Epidermal melanocyte (primary cell): ENCODE results near the gene SHISA5.
"Not testable (repeated sequence)": the region's sequence is repeated elsewhere in the genome, so short reads cannot be mapped to it uniquely, and the experiment has no call there.

Experiments
- DNase-seq: peaks from one replicate; pipeline ENCODE4 v3.0.0; 2011; ENCODE audit warnings: low spot score; ENCODE audit not compliant: insufficient read length

SHISA5 gene

DNA sequence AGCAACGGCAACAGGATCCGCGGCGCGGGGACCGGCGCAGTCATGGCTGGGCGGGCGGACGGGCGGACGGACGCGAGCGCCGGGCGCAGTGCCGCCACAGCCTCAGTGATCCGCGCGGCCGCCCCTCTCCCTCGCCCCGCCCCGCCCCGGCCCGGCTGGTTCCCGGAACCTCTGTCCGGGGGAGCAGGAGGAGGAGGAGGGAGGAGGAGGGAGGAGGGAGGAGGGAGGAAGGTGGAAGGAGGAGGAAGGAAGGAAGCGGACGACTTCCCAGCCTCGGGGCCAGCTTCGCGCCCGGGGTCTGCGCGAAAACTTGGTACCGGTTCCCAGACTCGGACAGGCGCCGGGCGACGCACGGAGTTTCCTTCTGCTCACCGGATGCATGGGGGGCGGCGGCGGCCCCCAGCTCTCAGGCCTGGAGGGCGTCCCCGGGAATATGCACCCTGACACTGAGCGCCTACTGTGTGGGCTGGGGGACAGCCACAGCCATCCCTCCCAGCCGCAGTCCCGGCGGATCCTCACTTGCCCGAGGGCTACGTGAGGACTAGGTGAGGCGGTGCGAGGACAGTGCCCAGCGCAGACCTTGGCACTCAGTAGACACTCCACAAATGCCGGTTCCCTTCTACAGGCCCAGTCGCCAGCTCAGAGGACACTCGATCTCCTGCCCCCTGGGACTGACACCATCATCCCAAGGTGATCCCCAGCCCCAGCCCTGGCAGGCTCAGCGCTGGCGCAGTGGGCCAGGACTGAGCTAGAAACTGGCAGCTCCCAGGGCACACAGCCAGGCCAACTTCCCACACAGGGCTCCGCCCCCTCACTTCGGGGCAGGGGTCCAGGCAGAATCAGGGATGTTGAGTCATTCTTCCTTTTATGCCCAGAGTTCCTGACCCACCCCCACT is at the start of gene SHISA5:
Gene SHISA5 (minus strand): TSS at position 124 of the 896 bp plus-strand sequence. CDS start 80 bp downstream, at position 44.
- DNase-seq: peak; percentile 43

- no peak for DNase-seq
Measured at GRCh38 chr3:48553361-48553760, 49.4 kb upstream of the SHISA5 start.

GRCh38 chr3:48552111-48552951 is 48.4 kb upstream of the SHISA5 start:
- DNase-seq: no peak

- DNase-seq: not testable (repeated sequence)
Measured at GRCh38 chr3:48551651-48552050, 47.7 kb upstream of the SHISA5 start.

- DNase-seq: peak; percentile 65
Measured at GRCh38 chr3:48548729-48549705, 45.0 kb upstream of the SHISA5 start.

GRCh38 chr3:48548126-48548525 is 44.2 kb upstream of the SHISA5 start:
- DNase-seq: no peak

DNA sequence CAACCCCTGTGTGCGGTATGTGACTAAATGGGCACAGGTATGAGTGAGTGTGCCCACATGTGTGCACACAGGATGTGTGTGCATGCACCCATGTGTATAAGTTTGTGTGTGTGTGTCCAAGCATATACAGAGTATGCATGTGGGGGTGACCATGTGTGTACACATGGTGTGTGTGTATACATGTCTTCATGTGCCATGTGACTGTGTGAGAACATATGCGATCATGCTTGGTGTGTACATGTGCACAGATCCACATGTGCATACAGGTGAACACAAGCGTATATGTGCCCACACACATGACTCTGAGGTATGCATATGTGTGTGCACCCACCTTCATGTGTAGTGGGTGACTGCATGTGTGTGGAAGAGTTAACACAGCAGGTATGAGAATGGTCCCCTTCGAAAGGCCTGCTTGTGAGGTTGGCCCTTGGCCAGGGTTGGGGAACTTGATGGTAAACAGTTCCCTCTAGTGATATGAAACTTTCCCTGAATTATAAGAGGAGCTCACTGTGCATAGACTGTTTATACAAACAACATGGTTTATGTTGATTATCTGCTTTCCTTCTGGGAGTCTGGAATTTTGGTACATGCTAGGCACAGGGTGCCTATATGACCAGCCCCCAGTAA is 42.3 kb upstream of the SHISA5 start:
- no peak for DNase-seq

- no peak for DNase-seq
Measured at GRCh38 chr3:48544141-48544540, 40.2 kb upstream of the SHISA5 start.

GRCh38 chr3:48543271-48543866 is 39.4 kb upstream of the SHISA5 start:
- DNase-seq: no peak

GRCh38 chr3:48538451-48538850 is 34.5 kb upstream of the SHISA5 start:
- no peak for DNase-seq

- DNase-seq: no peak
Measured at GRCh38 chr3:48536785-48537184, 32.8 kb upstream of the SHISA5 start.

DNA sequence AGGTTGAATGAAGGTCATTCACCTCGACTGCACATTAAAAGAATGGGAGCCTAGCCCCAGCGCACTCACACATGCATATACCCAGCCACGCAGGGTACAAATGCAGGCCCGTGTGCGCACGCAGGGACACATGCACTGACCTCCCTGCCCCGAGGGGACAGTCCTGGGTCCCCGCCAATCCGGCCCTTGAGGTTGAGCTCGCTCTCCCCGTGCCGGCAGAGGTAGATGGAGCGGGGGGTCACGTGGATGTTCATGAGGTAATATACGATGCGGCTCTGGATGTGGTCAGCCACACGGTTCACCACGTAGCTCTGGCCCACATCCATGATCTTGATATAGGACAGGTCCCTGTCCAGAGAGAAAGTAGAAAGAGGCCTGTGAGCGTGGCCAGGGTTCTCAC is 32.1 kb upstream of the SHISA5 start:
- no peak for DNase-seq

GRCh38 chr3:48535578-48535977 is 31.6 kb upstream of the SHISA5 start:
- no peak for DNase-seq

DNA sequence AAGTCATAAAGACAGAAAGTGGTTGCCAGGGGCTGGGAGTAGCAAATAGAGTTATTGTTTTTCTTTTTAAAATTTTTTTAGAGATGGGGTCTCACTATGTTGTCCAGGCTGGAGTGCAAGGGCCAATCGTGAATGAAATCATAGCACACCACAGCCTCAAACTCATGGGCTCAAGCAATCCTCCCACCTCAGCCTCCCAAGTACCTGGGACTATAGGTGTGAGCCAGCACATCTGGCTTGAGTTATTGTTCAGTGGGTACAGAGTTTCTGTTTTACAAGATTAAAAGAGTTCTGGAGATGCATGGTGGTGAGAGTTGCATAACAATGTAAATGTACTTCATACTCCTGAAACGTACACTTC is 29.0 kb upstream of the SHISA5 start:
- no peak for DNase-seq

GRCh38 chr3:48532271-48532976 is 28.4 kb upstream of the SHISA5 start:
- DNase-seq: no peak

- DNase-seq: not testable (repeated sequence)
Measured at GRCh38 chr3:48530701-48531100, 26.7 kb upstream of the SHISA5 start.

- no peak for DNase-seq
Measured at GRCh38 chr3:48528754-48529153, 24.8 kb upstream of the SHISA5 start.

DNA sequence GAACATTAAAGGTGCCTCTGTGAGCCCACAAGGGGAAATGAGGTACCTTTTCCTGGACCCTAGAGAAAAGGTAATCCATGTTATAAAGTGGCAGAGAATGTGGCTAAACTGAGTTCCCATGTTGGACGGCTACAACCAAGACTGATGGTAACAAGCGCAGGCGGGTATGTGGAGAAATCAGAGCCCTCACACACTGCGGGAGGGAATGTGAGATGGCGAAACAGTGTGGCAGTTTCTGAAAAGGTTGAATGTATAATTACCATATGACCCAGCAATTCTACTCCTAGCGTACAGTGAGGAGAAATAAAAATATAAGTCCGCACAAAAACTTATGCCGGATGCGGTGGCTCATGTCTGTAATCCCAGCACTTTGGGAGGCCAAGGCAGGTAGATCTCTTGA is 24.1 kb upstream of the SHISA5 start:
- DNase-seq: no peak

DNA sequence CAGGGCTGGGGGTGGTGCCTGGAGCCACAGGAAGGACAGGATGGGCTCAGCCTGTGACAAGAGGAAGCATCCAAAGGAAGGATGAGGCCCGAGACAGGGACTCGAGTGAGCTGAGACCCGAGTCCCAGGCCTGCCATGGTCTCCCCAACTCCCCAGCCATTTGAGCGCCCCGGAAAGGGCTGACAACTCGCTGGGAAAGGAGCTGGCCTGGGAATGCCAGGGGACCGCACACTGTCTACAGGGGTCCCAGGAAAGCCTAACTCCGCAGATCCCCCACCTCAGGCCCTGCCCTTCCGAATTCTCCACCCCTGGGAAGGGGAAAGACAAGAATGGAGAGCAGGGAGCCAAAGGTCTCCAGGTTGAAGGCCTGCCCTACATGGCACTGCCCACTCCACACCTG is 21.0 kb upstream of the SHISA5 start:
- no peak for DNase-seq

- no peak for DNase-seq
Measured at GRCh38 chr3:48521635-48522034, 17.7 kb upstream of the SHISA5 start.
